ENCODE measurements around the gene CCDC142.
"Not testable (repeated sequence)": the region's sequence is repeated elsewhere in the genome, so short reads cannot be mapped to it uniquely, and the experiment has no call there.

Gene CCDC142

DNA sequence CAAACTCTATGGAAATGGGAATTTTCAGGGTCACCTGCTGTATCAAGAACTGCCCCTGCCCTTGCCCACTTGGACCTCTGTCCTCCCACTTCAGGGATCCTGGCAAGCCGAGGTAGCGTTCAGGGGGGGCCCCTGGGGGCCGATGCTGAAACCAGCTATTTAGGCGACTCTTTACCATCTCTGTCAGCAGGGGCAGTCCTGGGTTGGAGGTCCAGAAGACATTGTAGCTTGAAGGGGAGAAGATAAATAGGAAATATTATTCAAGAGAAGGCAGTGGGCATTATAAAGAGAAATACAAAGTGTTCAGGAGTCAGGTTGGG is 20.1 kb downstream of the CCDC142 start:
- H3K9ac ChIP-seq (ENCODE audit: low read depth in 1 of 2, low read length in 2 of 2), result no peak overlapping the region

DNA sequence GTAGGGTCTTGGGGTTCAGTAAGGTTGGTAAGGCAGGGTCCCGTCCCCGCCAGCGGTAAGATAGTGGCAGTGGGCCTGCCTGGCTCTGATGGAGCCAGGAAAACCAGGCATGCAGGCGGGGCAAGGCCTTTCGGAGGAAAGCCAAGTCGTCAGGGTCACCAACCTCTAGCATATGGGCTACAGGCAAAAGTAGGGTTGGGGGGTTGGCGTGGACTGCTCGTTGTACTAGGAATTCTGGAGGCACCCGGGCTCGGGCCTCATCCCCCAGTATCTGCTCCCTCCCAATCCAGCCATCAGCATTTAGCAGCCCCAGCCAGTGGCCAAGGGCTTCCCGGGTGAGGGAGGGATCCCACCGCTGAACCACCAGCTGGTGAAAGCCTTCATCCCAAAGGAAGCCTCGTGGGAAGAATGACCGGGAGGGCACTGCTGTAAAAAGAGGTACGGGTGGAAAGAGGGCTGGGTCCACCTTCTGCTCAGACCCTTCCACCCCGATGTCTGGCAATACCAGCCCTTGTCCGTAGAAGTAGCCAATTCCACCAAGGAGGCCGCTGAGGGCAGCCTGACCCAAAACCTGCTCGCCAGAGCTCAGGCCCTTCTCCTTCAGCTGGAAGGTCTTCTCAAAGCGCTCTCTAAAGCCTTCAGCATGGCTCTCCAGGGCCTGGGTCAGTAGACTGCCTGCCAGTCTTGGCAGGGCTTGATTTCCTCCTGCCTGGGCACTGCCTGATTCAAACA is 20.6 kb downstream of the CCDC142 start:
- Histone ChIP-seq H3K4me3 (ENCODE audit: low read length in 2 of 2) (no peak overlapping the region), H3K27me3 (ENCODE audit: control insufficient read depth in 2 of 2, insufficient read depth in 2 of 2, low read length in 2 of 2) (no peaks in the 10 kb centered on the region), H3K9me3 (ENCODE audit: control insufficient read depth in 2 of 2, low read length in 2 of 2) (no peaks in the 10 kb centered on the region), H3K36me3 (ENCODE audit: control insufficient read depth in 2 of 2, insufficient read depth in 2 of 2, low read length in 2 of 2) (peaks cover 8 to 16% of the 10 kb centered on the region in 2 donors), H3K9ac (ENCODE audit: low read depth in 1 of 2, low read length in 2 of 2) (no peak overlapping the region), H3K27ac (ENCODE audit: low read depth in 2 of 2, low read length in 2 of 2) (no peak overlapping the region), H3K4me1 (ENCODE audit: control insufficient read depth in 2 of 2, insufficient read depth in 2 of 2, low read length in 2 of 2) (peaks cover 15 to 21% of the 10 kb centered on the region in 2 donors)

More for the DNA sequence above, 20.1 kb downstream of the CCDC142 start:
- Histone ChIP-seq H3K9me3 (ENCODE audit: control insufficient read depth in 2 of 2, low read length in 2 of 2) (no peaks in the 10 kb centered on the region), H3K4me1 (ENCODE audit: control insufficient read depth in 2 of 2, insufficient read depth in 2 of 2, low read length in 2 of 2) (peaks cover 15 to 20% of the 10 kb centered on the region in 2 donors), H3K36me3 (ENCODE audit: control insufficient read depth in 2 of 2, insufficient read depth in 2 of 2, low read length in 2 of 2) (peaks cover 8 to 16% of the 10 kb centered on the region in 2 donors), H3K27ac (ENCODE audit: low read depth in 2 of 2, low read length in 2 of 2) (no peak overlapping the region), H3K4me3 (ENCODE audit: low read length in 2 of 2) (no peak overlapping the region), H3K27me3 (ENCODE audit: control insufficient read depth in 2 of 2, insufficient read depth in 2 of 2, low read length in 2 of 2) (no peaks in the 10 kb centered on the region)

DNA sequence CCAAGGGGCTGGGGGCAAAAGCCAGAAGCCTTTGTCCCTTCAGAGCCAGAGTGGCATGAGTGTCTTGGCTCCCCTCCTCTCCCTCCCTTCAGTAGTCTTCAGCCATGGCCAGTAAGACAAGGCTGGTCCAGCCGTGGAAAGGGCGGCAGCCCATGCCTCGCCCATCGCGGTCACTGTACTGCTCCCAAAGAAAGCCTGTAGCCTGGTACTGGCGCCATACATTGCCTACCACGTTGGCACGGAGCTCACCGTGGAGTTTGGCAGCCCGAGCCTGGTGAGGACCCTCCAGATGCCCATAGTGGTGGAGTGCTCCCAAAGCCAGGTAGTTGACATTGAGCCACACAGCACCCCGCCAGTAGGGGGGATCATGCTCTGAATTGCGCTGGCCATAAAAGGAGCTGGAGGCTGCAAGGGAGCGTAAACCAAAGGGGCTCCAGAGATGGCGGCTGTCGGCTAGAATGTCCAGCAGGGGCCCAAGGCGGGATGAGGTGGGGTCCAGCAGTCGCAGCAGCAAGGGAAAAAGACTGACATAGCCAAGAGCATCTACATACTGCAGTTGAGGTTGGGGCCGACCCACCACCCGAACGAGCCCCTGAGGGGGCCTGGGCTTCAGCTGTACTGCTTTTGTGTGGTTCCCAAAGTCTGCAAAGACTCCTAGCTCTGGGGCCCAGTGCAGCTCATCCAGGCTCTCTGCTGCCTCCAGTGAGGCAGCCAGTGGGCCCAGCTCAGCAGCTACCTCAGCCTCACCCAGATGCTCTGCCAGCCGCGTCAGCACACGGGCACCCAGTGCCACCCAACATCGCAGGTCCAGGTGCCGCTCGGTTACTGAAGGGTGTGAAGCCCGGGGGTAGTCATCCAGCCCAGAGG is 21.4 kb downstream of the CCDC142 start:
- Histone ChIP-seq H3K36me3 (ENCODE audit: control insufficient read depth in 2 of 2, insufficient read depth in 2 of 2, low read length in 2 of 2) (peaks cover 8 to 16% of the 10 kb centered on the region in 2 donors), H3K9me3 (ENCODE audit: control insufficient read depth in 2 of 2, low read length in 2 of 2) (no peaks in the 10 kb centered on the region), H3K4me3 (ENCODE audit: low read length in 2 of 2) (no peak overlapping the region), H3K4me1 (ENCODE audit: control insufficient read depth in 2 of 2, insufficient read depth in 2 of 2, low read length in 2 of 2) (peaks cover 22 to 28% of the 10 kb centered on the region in 2 donors), H3K27me3 (ENCODE audit: control insufficient read depth in 2 of 2, insufficient read depth in 2 of 2, low read length in 2 of 2) (no peaks in the 10 kb centered on the region), H3K27ac (ENCODE audit: low read depth in 2 of 2, low read length in 2 of 2) (no peak overlapping the region), H3K9ac (ENCODE audit: low read depth in 1 of 2, low read length in 2 of 2) (no peak overlapping the region)

DNA sequence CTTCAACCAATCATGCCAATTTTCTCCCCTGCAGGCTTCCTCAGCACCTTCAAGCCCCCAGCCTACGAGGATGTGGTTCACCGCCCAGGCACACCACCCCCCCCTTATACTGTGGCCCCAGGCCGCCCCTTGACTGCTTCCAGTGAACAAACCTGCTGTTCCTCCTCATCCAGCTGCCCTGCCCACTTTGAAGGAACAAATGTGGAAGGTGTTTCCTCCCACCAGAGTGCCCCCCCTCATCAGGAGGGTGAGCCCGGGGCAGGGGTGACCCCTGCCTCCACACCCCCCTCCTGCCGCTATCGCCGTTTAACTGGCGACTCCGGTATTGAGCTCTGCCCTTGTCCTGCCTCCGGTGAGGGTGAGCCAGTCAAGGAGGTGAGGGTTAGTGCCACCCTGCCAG is 22.6 kb downstream of the CCDC142 start:
- not testable (repeated sequence) for H3K4me3 ChIP-seq (ENCODE audit: low read length in 2 of 2); H3K27ac ChIP-seq (ENCODE audit: low read depth in 2 of 2, low read length in 2 of 2); H3K27me3 ChIP-seq (ENCODE audit: control insufficient read depth in 2 of 2, insufficient read depth in 2 of 2, low read length in 2 of 2); H3K9me3 ChIP-seq (ENCODE audit: control insufficient read depth in 2 of 2, low read length in 2 of 2); H3K9ac ChIP-seq (ENCODE audit: low read depth in 1 of 2, low read length in 2 of 2)
- Histone ChIP-seq H3K36me3 (ENCODE audit: control insufficient read depth in 2 of 2, insufficient read depth in 2 of 2, low read length in 2 of 2) (peaks cover 8 to 20% of the 10 kb centered on the region in 2 donors), H3K4me1 (ENCODE audit: control insufficient read depth in 2 of 2, insufficient read depth in 2 of 2, low read length in 2 of 2) (peaks cover 30 to 34% of the 10 kb centered on the region in 2 donors)

DNA sequence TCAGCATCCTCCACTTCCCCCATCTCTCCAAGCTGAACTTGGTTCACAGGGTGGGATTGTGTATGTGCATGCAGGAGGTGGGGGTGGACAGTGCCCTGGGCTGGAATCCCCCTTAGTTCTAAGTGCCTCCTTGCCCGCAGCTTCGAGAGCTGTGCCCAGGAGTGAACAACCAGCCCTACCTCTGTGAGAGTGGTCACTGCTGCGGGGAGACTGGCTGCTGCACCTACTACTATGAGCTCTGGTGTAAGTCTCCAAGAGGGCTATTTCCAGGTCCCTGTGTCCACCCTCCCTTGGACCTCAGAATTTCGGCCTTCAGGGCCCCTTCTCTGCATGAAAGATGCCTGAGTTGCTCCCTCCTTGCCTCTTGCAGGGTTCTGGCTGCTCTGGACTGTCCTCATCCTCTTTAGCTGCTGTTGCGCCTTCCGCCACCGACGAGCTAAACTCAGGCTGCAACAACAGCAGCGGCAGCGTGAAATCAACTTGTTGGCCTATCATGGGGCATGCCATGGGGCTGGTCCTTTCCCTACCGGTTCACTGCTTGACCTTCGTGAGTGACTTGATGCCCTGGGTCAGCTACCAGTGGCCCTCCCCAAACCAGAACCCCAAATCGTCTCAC is 23.2 kb downstream of the CCDC142 start:
- not testable (repeated sequence) for H3K9me3 ChIP-seq (ENCODE audit: control insufficient read depth in 2 of 2, low read length in 2 of 2); H3K27ac ChIP-seq (ENCODE audit: low read depth in 2 of 2, low read length in 2 of 2); H3K27me3 ChIP-seq (ENCODE audit: control insufficient read depth in 2 of 2, insufficient read depth in 2 of 2, low read length in 2 of 2)
- Histone ChIP-seq H3K4me1 (ENCODE audit: control insufficient read depth in 2 of 2, insufficient read depth in 2 of 2, low read length in 2 of 2) (peaks cover 32 to 33% of the 10 kb centered on the region in 2 donors), H3K9ac (ENCODE audit: low read depth in 1 of 2, low read length in 2 of 2) (peak overlapping the region in 1 of 2 donors; percentile 41), H3K4me3 (ENCODE audit: low read length in 2 of 2) (peak overlapping the region in 1 of 2 donors; percentile 91), H3K36me3 (ENCODE audit: control insufficient read depth in 2 of 2, insufficient read depth in 2 of 2, low read length in 2 of 2) (peaks cover 8 to 20% of the 10 kb centered on the region in 2 donors)

DNA sequence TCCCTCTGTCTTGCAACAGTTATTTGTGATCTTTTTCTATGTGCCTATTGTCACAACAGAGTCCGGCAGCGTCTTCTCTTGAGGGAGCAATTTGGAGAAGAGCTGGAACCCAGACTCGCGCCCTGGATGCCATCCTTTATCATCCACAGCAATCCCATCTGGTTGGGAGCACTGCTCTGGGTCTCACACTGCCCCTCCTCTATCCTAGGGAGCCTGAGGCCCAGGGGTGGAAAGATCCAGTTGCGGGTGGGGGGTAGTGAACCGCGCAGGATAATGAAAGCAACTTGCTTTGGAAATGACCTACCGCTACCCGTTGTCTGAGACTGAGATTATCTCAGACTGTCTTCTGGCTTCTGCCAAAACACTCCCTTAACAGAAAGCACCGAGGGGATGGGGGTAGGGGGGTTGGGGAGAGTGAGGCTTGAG is 23.8 kb downstream of the CCDC142 start:
- Histone ChIP-seq H3K27ac (ENCODE audit: low read depth in 2 of 2, low read length in 2 of 2) (peak overlapping the region; percentile 60 to 65), H3K4me1 (ENCODE audit: control insufficient read depth in 2 of 2, insufficient read depth in 2 of 2, low read length in 2 of 2) (peaks cover 25 to 28% of the 10 kb centered on the region in 2 donors), H3K9me3 (ENCODE audit: control insufficient read depth in 2 of 2, low read length in 2 of 2) (no peaks in the 10 kb centered on the region)

DNA sequence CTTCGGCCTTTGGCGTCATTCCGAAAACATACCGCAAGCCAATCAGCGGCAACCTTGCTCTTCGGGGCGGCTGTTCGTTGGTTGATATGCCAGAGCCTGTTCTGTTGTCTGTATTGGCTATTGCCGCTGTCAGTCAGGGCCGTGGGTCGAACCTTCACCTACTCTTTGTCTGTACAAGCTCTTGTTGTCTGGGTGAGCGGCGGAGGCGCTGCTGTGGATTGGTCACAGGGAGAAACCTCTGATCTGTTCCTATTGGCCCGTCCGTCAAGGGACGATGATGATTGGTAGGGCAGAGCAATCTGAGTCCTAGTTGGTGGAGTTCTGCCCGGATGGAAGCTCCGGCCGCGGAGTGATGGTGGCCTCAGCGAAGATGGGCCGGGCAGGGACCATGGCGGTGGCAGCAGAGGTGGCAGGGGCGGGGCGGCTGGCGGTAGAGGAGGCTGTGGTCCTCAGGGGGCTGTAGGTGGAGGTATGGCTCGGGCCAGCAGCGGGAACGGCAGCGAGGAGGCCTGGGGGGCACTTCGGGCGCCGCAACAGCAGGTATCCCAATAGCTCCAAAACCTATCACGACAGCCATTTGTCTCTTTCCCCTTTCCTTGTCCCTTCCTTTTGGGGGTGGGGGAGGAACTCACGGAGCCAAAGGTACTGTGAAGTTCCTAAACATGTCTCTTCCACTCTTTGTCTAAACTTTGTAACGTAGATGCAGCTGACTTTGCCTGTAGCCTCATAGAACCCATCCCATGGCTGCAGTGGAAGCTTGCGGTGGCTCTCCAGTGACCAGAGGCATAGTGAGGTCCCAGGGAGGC is 24.5 kb downstream of the CCDC142 start, which contains the start of gene WBP1:
Gene WBP1, plus strand, starts transcription at position 307 of the 806 bp plus-strand sequence. Its CDS starts 165 bp downstream, at position 472.
- H3K27ac ChIP-seq (ENCODE audit: low read depth in 2 of 2, low read length in 2 of 2), result peak within 1 kb of the TSS; percentile 94 to 100
- peaks cover 8 to 20% of the 10 kb centered on the region in 2 donors for H3K36me3 ChIP-seq (ENCODE audit: control insufficient read depth in 2 of 2, insufficient read depth in 2 of 2, low read length in 2 of 2)
- no peaks in the 10 kb centered on the region for H3K9me3 ChIP-seq (ENCODE audit: control insufficient read depth in 2 of 2, low read length in 2 of 2)
- H3K4me1 ChIP-seq (ENCODE audit: control insufficient read depth in 2 of 2, insufficient read depth in 2 of 2, low read length in 2 of 2), result peaks cover 25 to 26% of the 10 kb centered on the region in 2 donors
- H3K27me3 ChIP-seq (ENCODE audit: control insufficient read depth in 2 of 2, insufficient read depth in 2 of 2, low read length in 2 of 2), result no peaks in the 10 kb centered on the region
- H3K4me3 ChIP-seq (ENCODE audit: low read length in 2 of 2), result peak within 1 kb of the TSS; percentile 82 to 91
- H3K9ac ChIP-seq (ENCODE audit: low read depth in 1 of 2, low read length in 2 of 2), result peak within 1 kb of the TSS; percentile 86 to 95

More for the DNA sequence above, 23.8 kb downstream of the CCDC142 start:
- Histone ChIP-seq H3K9ac (ENCODE audit: low read depth in 1 of 2, low read length in 2 of 2) (peak overlapping the region; percentile 58 to 64), H3K27me3 (ENCODE audit: control insufficient read depth in 2 of 2, insufficient read depth in 2 of 2, low read length in 2 of 2) (no peaks in the 10 kb centered on the region), H3K36me3 (ENCODE audit: control insufficient read depth in 2 of 2, insufficient read depth in 2 of 2, low read length in 2 of 2) (peaks cover 8 to 20% of the 10 kb centered on the region in 2 donors), H3K4me3 (ENCODE audit: low read length in 2 of 2) (peak overlapping the region; percentile 82 to 91)

DNA sequence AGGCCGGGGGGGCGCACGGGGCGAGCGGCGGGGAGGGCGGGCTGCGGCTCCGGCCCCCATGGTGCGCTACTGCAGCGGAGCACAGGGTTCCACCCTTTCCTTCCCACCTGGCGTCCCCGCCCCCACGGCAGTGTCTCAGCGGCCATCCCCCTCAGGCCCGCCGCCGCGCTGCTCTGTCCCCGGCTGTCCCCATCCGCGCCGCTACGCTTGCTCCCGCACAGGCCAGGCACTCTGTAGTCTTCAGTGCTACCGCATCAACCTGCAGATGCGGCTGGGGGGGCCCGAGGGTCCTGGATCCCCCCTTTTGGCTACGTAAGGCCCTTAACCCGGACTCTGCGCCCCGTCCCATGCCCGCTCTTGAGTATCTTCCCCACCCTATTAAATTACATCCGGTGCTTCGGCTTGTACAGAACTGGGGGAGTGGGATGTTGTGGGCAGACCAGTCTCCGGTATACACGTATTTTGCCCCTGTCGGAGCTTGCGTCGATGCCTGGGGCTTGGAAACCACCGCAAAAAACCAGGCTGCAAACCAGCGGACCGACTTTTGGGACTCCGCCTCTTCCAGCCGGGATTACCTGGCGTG is 25.2 kb downstream of the CCDC142 start:
- Histone ChIP-seq H3K9me3 (ENCODE audit: control insufficient read depth in 2 of 2, low read length in 2 of 2) (no peaks in the 10 kb centered on the region), H3K9ac (ENCODE audit: low read depth in 1 of 2, low read length in 2 of 2) (peak overlapping the region; percentile 86 to 95), H3K4me1 (ENCODE audit: control insufficient read depth in 2 of 2, insufficient read depth in 2 of 2, low read length in 2 of 2) (peaks cover 25 to 26% of the 10 kb centered on the region in 2 donors), H3K27ac (ENCODE audit: low read depth in 2 of 2, low read length in 2 of 2) (peak overlapping the region; percentile 94 to 100), H3K27me3 (ENCODE audit: control insufficient read depth in 2 of 2, insufficient read depth in 2 of 2, low read length in 2 of 2) (no peaks in the 10 kb centered on the region), H3K36me3 (ENCODE audit: control insufficient read depth in 2 of 2, insufficient read depth in 2 of 2, low read length in 2 of 2) (peaks cover 8 to 16% of the 10 kb centered on the region in 2 donors), H3K4me3 (ENCODE audit: low read length in 2 of 2) (peak overlapping the region; percentile 82 to 91)

DNA sequence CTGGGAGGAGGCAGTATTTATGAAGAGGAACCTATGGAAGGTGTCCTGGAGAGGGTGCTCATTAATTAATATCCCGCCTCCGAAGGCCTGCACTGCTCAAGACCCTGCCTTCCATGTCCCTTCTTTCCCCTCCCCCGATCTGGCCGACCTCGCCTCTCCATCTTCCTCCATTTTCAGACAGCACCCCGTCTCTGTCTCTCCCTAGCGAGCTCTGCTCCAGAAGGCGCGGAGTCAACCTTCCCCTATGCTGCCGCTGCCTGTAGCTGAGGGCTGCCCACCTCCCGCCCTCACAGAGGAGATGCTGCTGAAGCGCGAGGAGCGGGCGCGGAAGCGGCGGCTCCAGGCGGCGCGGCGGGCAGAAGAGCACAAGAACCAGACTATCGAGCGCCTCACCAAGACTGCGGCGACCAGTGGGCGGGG is 25.7 kb downstream of the CCDC142 start:
- H3K4me1 ChIP-seq (ENCODE audit: control insufficient read depth in 2 of 2, insufficient read depth in 2 of 2, low read length in 2 of 2), result peaks cover 25 to 26% of the 10 kb centered on the region in 2 donors
- no peaks in the 10 kb centered on the region for H3K27me3 ChIP-seq (ENCODE audit: control insufficient read depth in 2 of 2, insufficient read depth in 2 of 2, low read length in 2 of 2)
- H3K9ac ChIP-seq (ENCODE audit: low read depth in 1 of 2, low read length in 2 of 2), result peak overlapping the region; percentile 71 to 77
- H3K4me3 ChIP-seq (ENCODE audit: low read length in 2 of 2), result peak overlapping the region; percentile 82 to 91
- H3K9me3 ChIP-seq (ENCODE audit: control insufficient read depth in 2 of 2, low read length in 2 of 2), result no peaks in the 10 kb centered on the region
- peaks cover 8 to 11% of the 10 kb centered on the region in 2 donors for H3K36me3 ChIP-seq (ENCODE audit: control insufficient read depth in 2 of 2, insufficient read depth in 2 of 2, low read length in 2 of 2)
- H3K27ac ChIP-seq (ENCODE audit: low read depth in 2 of 2, low read length in 2 of 2), result peak overlapping the region; percentile 94 to 100
